Neutrophil (primary cell): ENCODE results near the gene PMIS2.

ENCODE experiments used
- H3K27ac ChIP-seq: fragments of 200-600 bp; sonication (generic); 2 replicates; pipeline ENCODE4 v1.5.1; 2016; ENCODE audit warnings: mild to moderate bottlenecking, moderate library complexity
- H3K27me3 ChIP-seq: fragments of 200-600 bp; sonication (generic); 2 replicates; pipeline ENCODE4 v1.6.0; 2016; ENCODE audit warnings: mild to moderate bottlenecking
- H3K36me3 ChIP-seq: fragments of 200-600 bp; sonication (generic); 2 replicates; pipeline ENCODE4 v1.5.1; 2017
- H3K4me1 ChIP-seq, 2 experiments: fragments of 200-600 bp in 1 of 2; sonication (generic) in 1 of 2; 1 replicate in 1 of 2; 2 replicates in 1 of 2; pipeline versions ENCODE4 v1.5.1 to v1.6.1; 2013 to 2016; ENCODE audit warnings: low read depth in 1 of 2, low read length in 1 of 2, mild to moderate bottlenecking in 1 of 2, moderate library complexity in 1 of 2; ENCODE audit not compliant: control insufficient read depth in 1 of 2, insufficient read depth in 1 of 2
- H3K4me3 ChIP-seq, 2 experiments: fragments of 200-600 bp in 1 of 2; sonication (generic) in 1 of 2; 1 replicate in 1 of 2; 2 replicates in 1 of 2; pipeline ENCODE4 v1.5.1; 2013 to 2016; ENCODE audit warnings: low read depth in 1 of 2, low read length in 1 of 2, mild to moderate bottlenecking in 1 of 2, moderate library complexity in 1 of 2
- H3K9me3 ChIP-seq: fragments of 200-600 bp; sonication (generic); 2 replicates; pipeline ENCODE4 v1.5.1; 2016
- TF ChIP-seq, protein P1 (sequence below): fragments of 200-600 bp; sonication (generic); IDR thresholded peaks from 2 replicates; pipeline ENCODE4 v1.5.1; 2016; ENCODE audit warnings: antibody characterized with exemption

PMIS2 gene

DNA sequence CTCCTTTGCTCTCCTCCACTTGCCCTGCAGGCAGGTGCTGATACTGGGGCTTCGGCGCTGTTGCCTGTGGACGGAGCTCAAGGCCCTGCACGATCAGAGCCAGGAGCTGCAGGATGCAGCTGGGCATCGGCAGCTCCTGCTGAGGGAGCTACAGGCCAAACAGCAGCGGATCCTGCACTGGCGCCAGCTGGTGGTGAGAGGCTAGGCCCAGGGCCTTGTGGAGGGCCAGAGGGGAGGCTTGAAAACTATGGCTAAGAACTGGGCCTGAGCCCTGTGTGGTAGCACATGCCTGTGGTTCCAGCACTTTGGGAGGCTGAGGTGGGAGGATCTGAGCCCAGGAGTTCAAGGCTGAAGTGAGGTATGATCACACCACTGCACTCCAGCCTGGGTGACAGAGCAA, 32.9 kb downstream of the PMIS2 start:
- TF ChIP-seq, protein P1, sequence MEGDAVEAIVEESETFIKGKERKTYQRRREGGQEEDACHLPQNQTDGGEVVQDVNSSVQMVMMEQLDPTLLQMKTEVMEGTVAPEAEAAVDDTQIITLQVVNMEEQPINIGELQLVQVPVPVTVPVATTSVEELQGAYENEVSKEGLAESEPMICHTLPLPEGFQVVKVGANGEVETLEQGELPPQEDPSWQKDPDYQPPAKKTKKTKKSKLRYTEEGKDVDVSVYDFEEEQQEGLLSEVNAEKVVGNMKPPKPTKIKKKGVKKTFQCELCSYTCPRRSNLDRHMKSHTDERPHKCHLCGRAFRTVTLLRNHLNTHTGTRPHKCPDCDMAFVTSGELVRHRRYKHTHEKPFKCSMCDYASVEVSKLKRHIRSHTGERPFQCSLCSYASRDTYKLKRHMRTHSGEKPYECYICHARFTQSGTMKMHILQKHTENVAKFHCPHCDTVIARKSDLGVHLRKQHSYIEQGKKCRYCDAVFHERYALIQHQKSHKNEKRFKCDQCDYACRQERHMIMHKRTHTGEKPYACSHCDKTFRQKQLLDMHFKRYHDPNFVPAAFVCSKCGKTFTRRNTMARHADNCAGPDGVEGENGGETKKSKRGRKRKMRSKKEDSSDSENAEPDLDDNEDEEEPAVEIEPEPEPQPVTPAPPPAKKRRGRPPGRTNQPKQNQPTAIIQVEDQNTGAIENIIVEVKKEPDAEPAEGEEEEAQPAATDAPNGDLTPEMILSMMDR: no peak

DNA sequence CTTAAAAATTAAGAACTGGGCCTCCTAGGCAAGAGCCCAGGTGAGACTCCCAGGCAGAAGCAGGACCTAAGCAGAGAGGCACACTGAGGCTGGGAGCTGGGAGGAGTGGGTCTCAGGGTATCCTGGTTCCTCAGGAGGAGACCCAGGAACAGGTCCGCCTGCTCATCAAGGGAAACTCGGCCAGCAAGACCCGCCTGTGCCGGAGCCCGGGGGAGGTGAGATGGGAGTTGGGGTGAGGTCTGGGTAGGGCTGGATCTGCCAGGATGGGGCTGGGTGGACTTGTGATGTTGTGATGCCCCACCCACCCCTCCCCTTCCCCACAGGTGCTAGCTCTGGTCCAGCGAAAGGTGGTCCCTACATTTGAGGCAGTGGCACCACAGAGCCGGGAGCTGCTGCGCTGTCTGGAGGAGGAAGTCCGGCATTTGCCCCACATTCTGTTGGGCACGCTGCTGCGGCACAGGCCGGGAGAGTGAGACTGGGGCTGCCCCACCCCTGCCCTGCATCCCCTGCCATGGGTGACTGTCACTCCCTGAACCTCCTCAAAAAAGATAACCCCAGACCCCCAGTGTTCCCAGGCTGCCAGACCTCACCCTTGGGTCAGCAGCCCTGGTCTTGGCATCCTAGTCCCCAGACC, 33.4 kb downstream of the PMIS2 start:
- no peaks in the 10 kb centered on the region for H3K9me3 ChIP-seq
- no peak overlapping the region for H3K4me3 ChIP-seq
- no peaks in the 10 kb centered on the region for H3K4me1 ChIP-seq
- no peaks in the 10 kb centered on the region for H3K27me3 ChIP-seq
- TF ChIP-seq, protein P1: no peak
- peaks cover 20% of the 10 kb centered on the region for H3K36me3 ChIP-seq
- no peak overlapping the region for H3K27ac ChIP-seq

More for the DNA sequence above, 32.9 kb downstream of the PMIS2 start:
- H3K27ac ChIP-seq: no peak overlapping the region
- no peaks in the 10 kb centered on the region for H3K27me3 ChIP-seq
- H3K4me3 ChIP-seq: no peak overlapping the region
- no peaks in the 10 kb centered on the region for H3K9me3 ChIP-seq
- no peaks in the 10 kb centered on the region for H3K4me1 ChIP-seq
- H3K36me3 ChIP-seq: peaks cover 20% of the 10 kb centered on the region

DNA sequence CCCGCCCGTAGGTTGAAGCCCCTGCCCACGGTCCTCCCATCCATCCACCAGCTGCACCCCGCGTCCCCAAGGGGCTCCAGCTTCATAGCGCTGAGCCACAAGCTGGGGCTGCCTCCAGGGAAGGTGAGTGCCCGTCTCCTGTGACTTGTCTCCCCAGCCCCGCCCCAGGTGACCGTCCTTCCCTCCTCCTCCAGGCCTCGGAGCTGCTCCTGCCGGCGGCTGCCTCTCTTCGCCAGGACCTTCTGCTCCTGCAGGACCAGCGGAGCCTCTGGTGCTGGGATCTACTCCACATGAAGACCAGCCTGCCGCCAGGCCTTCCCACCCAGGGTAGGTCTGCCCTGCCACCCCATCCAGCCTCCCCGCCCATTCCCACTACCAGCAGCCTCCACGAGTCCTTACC, 34.0 kb downstream of the PMIS2 start:
- no peak overlapping the region for H3K4me3 ChIP-seq
- H3K36me3 ChIP-seq: peaks cover 20% of the 10 kb centered on the region
- H3K4me1 ChIP-seq: no peaks in the 10 kb centered on the region
- no peaks in the 10 kb centered on the region for H3K27me3 ChIP-seq
- TF ChIP-seq, protein P1: no peak
- H3K9me3 ChIP-seq: no peaks in the 10 kb centered on the region
- H3K27ac ChIP-seq: no peak overlapping the region

DNA sequence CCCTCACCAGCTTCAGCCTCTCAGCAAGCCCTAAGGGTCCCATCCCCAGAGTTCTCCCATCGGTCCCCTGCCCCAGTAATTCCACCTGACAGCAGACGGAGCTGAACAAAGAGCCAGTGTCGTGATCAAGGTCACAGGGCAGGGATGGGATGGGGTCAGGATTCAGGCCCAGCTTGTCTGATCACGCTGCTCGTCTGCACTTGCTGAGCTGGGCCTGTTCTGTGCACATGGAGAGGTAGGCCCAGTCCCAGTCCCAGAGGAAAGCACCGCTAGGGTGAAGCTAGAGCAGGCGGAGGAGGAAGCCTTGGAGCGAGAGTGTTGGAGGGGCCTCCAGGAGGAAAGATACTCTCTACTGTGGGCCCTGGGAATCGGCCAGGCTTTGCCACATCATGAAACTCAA, 35.7 kb downstream of the PMIS2 start:
- Histone ChIP-seq H3K36me3 (peaks cover 20% of the 10 kb centered on the region), H3K27ac (no peak overlapping the region), H3K4me3 (no peak overlapping the region), H3K27me3 (no peaks in the 10 kb centered on the region), H3K9me3 (no peaks in the 10 kb centered on the region), H3K4me1 (no peaks in the 10 kb centered on the region)
- TF ChIP-seq, protein P1: no peak

DNA sequence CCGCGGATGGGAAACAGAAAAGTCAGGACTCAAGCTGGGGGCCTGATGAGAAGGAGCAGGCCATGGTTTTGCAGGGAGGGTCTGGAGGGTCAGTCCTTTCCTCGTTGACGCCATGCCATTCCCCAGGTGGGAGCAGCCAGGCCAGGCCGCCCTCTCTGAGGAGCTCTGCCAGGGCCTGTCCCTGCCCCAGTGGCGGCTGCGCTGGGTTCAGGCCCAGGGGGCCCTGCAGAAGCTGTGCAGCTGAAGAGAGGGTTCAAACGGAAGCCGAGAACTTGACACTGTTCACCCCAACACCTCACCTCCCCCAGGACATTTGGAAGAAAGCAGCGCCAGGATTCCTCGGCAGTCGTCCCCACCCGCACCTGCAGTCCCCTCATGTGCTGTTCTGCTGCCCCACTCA, 36.8 kb downstream of the PMIS2 start:
- no peak overlapping the region for H3K4me3 ChIP-seq

More for the DNA sequence above, 36.8 kb downstream of the PMIS2 start:
- Histone ChIP-seq H3K27ac (no peak overlapping the region), H3K9me3 (no peaks in the 10 kb centered on the region), H3K4me1 (no peaks in the 10 kb centered on the region), H3K36me3 (peaks cover 18% of the 10 kb centered on the region), H3K27me3 (no peaks in the 10 kb centered on the region)
- TF ChIP-seq, protein P1: no peak
